Subcutaneous abdominal adipose tissue (tissue), 5 donors: ENCODE data around the gene HCK.
"Not testable (repeated sequence)": the region's sequence is repeated elsewhere in the genome, so short reads cannot be mapped to it uniquely, and the experiment has no call there.

ENCODE experiments used
- H3K27ac ChIP-seq: one replicate; pipeline ENCODE4 v1.7.0; 2013; ENCODE audit warnings: low read depth, mild to moderate bottlenecking, inconsistent platforms, low read length, moderate library complexity
- H3K27me3 ChIP-seq, 5 donors: one replicate each; pipeline ENCODE4 v1.7.0; 2013; ENCODE audit warnings: low read length in 5 of 5, inconsistent platforms in 1 of 5; ENCODE audit not compliant: control insufficient read depth in 5 of 5, insufficient read depth in 4 of 5
- H3K36me3 ChIP-seq, 5 donors: one replicate each; pipeline ENCODE4 v1.7.0; 2013; ENCODE audit warnings: low read length in 5 of 5; ENCODE audit not compliant: control insufficient read depth in 5 of 5, insufficient read depth in 5 of 5
- H3K4me1 ChIP-seq, 5 donors: one replicate each; pipeline ENCODE4 v1.7.0; 2013; ENCODE audit warnings: low read length in 5 of 5, mild to moderate bottlenecking in 3 of 5, moderate library complexity in 1 of 5; ENCODE audit not compliant: control insufficient read depth in 5 of 5, insufficient read depth in 5 of 5
- H3K4me3 ChIP-seq, 5 donors: one replicate each; pipeline ENCODE4 v1.7.0; 2013; ENCODE audit warnings: low read length in 5 of 5, low read depth in 1 of 5
- H3K9ac ChIP-seq, 5 donors: one replicate each; pipeline ENCODE4 v1.7.0; 2013; ENCODE audit warnings: low read length in 5 of 5, mild to moderate bottlenecking in 4 of 5, moderate library complexity in 3 of 5
- H3K9me3 ChIP-seq, 5 donors: one replicate each; pipeline ENCODE4 v1.7.0; 2013; ENCODE audit warnings: low read length in 5 of 5; ENCODE audit not compliant: control insufficient read depth in 5 of 5
- donor health status: healthy.
- donor health status: healthy.
- donor health status: healthy.
- donor health status: healthy.
- donor health status: healthy.

Gene HCK

GRCh38 chr20:32111156-32111686 lies 59.2 kb downstream of the HCK start:
- H3K4me3 ChIP-seq = no peak overlapping the region
- H3K9ac ChIP-seq = peak overlapping the region in 4 of 5 donors; percentile 2 to 96 (median 52)
- no peak overlapping the region for H3K27ac ChIP-seq
- peaks cover 0 to 7% (median 4%) of the 10 kb centered on the region in 5 donors for H3K36me3 ChIP-seq
- no peaks in the 10 kb centered on the region for H3K27me3 ChIP-seq
- H3K4me1 ChIP-seq = peaks cover 11 to 32% (median 31%) of the 10 kb centered on the region in 5 donors
- no peaks in the 10 kb centered on the region for H3K9me3 ChIP-seq

GRCh38 chr20:32111753-32112152 lies 59.7 kb downstream of the HCK start:
- H3K27ac ChIP-seq = no peak overlapping the region
- no peaks in the 10 kb centered on the region for H3K9me3 ChIP-seq
- H3K4me3 ChIP-seq = no peak overlapping the region
- H3K9ac ChIP-seq = no peak overlapping the region
- peaks cover 0 to 7% (median 4%) of the 10 kb centered on the region in 5 donors for H3K36me3 ChIP-seq
- peaks cover 11 to 35% (median 32%) of the 10 kb centered on the region in 5 donors for H3K4me1 ChIP-seq
- H3K27me3 ChIP-seq = no peaks in the 10 kb centered on the region

DNA sequence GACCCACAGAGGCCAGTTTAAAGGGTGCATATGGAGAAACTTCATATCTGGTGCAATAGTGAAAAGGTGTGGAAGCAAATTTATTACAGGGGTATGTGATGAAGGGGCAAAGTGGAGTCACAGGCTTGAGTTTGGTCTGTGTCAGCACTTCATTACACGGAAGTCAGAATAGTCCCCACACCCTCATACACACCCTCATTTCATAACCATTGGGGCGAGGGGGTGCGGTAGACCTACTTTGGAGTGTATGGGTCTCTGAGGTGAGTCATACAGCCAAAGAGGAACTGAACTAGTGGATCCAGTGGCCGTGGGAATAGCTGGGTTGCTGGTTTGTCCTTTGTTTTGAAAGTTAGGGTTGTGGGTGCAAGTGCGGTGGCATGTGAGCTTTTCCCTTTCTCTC lies 60.8 kb downstream of the HCK start:
- Histone ChIP-seq H3K4me1 (peaks cover 11 to 42% (median 32%) of the 10 kb centered on the region in 5 donors), H3K36me3 (peaks cover 0 to 7% (median 4%) of the 10 kb centered on the region in 5 donors), H3K9ac (no peak overlapping the region), H3K9me3 (no peaks in the 10 kb centered on the region), H3K4me3 (no peak overlapping the region), H3K27me3 (no peaks in the 10 kb centered on the region), H3K27ac (no peak overlapping the region)

DNA sequence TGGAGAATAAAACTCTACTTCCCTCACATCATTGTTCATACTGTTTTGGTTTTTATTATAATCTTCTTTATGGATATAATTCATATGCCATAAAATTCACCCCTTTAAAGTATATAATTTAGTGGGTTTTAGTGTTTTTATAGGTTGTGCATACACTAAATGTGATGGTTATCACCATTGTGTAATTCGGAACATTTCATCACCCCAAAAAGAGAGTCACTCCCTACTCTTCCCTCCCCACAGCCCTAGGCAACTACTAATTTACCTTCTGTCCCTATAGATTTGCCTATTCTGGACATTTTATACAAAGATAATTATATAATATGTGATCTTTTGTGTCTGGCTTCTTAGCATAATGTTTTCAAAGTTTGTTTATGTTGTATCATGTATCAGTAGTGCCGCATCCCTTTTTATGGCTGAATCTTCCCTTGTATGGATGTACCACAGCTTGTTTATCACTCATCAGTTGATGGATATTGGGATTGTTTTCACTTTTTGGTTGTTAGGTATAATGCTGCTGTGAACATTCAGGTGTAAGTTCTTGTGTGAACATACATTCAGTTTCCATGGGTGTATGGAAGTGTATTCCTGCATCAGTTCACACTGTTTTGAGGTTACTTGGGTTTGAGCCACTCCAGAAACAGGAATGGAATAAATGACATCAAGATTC lies 61.7 kb downstream of the HCK start:
- Histone ChIP-seq H3K27ac (no peak overlapping the region), H3K4me1 (peaks cover 11 to 42% (median 32%) of the 10 kb centered on the region in 5 donors), H3K9me3 (no peaks in the 10 kb centered on the region), H3K4me3 (no peak overlapping the region), H3K9ac (no peak overlapping the region), H3K27me3 (no peaks in the 10 kb centered on the region), H3K36me3 (peaks cover 0 to 7% (median 4%) of the 10 kb centered on the region in 5 donors)

GRCh38 chr20:32114305-32114960 lies 62.4 kb downstream of the HCK start:
- no peak overlapping the region for H3K9ac ChIP-seq
- H3K9me3 ChIP-seq = no peaks in the 10 kb centered on the region
- H3K4me3 ChIP-seq = no peak overlapping the region
- no peak overlapping the region for H3K27ac ChIP-seq
- H3K27me3 ChIP-seq = no peaks in the 10 kb centered on the region
- H3K36me3 ChIP-seq = peaks cover 0 to 7% (median 4%) of the 10 kb centered on the region in 5 donors
- H3K4me1 ChIP-seq = peaks cover 9 to 42% (median 31%) of the 10 kb centered on the region in 5 donors

- H3K4me3 ChIP-seq = no peak overlapping the region
- peaks cover 6 to 36% (median 26%) of the 10 kb centered on the region in 5 donors for H3K4me1 ChIP-seq
- H3K36me3 ChIP-seq = peaks cover 0 to 7% (median 4%) of the 10 kb centered on the region in 5 donors
- no peak overlapping the region for H3K9ac ChIP-seq
- no peaks in the 10 kb centered on the region for H3K27me3 ChIP-seq
- no peak overlapping the region for H3K27ac ChIP-seq
- H3K9me3 ChIP-seq = no peaks in the 10 kb centered on the region
Observed at GRCh38 chr20:32115211-32115767, 63.2 kb downstream of the HCK start.

DNA sequence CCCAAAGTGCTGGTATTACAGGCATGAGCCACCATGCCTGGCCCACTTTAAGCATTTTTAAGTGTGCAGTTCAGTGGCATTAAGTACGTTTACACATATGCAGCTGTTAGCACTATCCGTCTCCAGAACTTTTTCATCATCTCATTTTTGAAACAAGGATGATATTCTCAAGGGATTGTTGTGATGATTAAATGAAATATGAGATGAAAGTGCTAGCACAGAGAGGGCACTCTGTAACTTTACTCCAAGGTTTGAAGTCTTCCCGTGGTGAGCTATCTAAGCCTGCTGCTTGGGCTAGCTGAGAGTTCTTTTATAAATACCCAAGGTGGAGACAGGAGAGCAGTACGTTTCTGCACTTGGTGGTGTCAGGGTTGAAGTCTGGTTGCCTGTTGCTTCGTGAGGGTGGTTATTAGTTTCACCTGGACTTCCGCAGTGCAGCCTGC lies 64.1 kb downstream of the HCK start:
- peaks cover 0 to 7% (median 4%) of the 10 kb centered on the region in 5 donors for H3K36me3 ChIP-seq
- H3K4me3 ChIP-seq = no peak overlapping the region
- H3K9me3 ChIP-seq = no peaks in the 10 kb centered on the region
- H3K27me3 ChIP-seq = no peaks in the 10 kb centered on the region
- H3K9ac ChIP-seq = no peak overlapping the region
- H3K4me1 ChIP-seq = peaks cover 0 to 29% (median 18%) of the 10 kb centered on the region in 5 donors
- no peak overlapping the region for H3K27ac ChIP-seq

DNA sequence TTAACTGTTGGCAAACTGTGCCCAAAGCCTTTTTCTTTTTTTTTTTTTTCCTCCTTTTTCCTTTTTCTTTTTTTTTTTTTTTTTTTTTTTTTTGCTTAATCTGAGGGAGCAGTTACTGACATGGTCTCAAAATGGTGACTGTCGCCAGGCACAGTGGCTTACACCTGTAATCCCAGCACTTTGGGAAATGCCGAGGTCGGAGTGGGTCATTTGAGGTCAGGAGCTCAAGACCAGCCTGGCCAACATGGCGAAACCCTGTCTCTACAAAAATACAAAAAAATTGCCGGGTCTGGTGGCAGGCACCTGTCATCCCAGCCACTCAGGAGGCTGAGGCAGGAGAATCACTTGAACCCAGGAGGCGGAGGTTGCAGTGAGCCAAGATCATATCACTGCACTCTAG lies 64.8 kb downstream of the HCK start:
- not testable (repeated sequence) for H3K9ac ChIP-seq, H3K27me3 ChIP-seq, H3K27ac ChIP-seq, H3K4me3 ChIP-seq, H3K9me3 ChIP-seq, H3K36me3 ChIP-seq
- peaks cover 0 to 26% (median 14%) of the 10 kb centered on the region in 5 donors for H3K4me1 ChIP-seq

DNA sequence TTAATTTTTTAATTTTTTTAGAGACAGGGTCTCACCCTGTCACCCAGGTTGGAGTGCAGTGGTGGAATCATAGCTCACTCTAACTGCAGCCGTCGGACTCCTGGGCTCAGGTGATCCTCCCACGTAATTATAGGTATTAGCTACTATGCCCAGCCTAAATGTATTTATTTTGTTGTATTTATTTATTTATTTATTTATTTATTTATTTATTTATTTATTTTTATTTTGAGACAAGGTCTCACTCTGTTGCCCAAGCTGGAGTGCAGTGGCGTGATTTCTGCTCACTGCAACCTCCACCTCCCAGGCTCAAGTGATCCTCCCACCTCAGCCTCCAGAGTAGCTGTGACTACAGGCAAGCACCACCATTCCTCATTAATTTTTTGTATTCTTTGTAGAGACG lies 66.4 kb downstream of the HCK start:
- H3K27ac ChIP-seq, H3K36me3 ChIP-seq, H3K27me3 ChIP-seq, H3K4me3 ChIP-seq, H3K9ac ChIP-seq, H3K9me3 ChIP-seq: not testable (repeated sequence)
- H3K4me1 ChIP-seq = peaks cover 0 to 15% (median 7%) of the 10 kb centered on the region in 5 donors

DNA sequence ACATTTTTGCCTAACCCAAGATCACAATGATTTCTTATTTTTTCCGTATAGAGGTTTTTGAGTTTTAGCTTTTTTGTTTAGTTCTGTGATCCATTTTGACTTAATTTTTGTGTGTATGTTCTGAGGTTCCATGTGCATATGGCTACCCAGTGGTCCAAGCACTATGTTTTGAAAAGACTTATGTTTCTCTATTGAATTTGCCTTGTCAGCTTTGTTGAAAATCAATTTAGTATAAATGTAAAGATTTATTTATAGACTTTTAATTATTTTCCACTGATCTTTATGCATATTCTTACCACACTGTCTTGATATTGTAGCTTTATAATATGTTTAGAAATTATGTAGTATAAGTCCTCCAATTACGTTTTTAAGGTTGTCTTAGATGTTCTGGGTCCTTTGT lies 67.7 kb downstream of the HCK start:
- Histone ChIP-seq H3K4me1 (peaks cover 0 to 15% (median 7%) of the 10 kb centered on the region in 5 donors), H3K4me3 (no peak overlapping the region)

More for the DNA sequence above, 67.7 kb downstream of the HCK start:
- Histone ChIP-seq H3K27ac (no peak overlapping the region), H3K27me3 (no peaks in the 10 kb centered on the region), H3K9me3 (no peaks in the 10 kb centered on the region), H3K9ac (no peak overlapping the region), H3K36me3 (peaks cover 0 to 8% (median 4%) of the 10 kb centered on the region in 5 donors)
